Activated CD8-positive, alpha-beta memory T cell treated with anti-CD3 and anti-CD28 coated beads for 4 hours (primary cell): ENCODE data around the gene PRKCE.
"Not testable (repeated sequence)": the region's sequence is repeated elsewhere in the genome, so short reads cannot be mapped to it uniquely, and the experiment has no call there.

ENCODE experiments used
- DNase-seq, 2 donors: peaks; one replicate each; pipeline ENCODE4 v3.0.0-alpha.2; 2020; ENCODE audit warnings: low read depth in 2 of 2

PRKCE gene

DNA sequence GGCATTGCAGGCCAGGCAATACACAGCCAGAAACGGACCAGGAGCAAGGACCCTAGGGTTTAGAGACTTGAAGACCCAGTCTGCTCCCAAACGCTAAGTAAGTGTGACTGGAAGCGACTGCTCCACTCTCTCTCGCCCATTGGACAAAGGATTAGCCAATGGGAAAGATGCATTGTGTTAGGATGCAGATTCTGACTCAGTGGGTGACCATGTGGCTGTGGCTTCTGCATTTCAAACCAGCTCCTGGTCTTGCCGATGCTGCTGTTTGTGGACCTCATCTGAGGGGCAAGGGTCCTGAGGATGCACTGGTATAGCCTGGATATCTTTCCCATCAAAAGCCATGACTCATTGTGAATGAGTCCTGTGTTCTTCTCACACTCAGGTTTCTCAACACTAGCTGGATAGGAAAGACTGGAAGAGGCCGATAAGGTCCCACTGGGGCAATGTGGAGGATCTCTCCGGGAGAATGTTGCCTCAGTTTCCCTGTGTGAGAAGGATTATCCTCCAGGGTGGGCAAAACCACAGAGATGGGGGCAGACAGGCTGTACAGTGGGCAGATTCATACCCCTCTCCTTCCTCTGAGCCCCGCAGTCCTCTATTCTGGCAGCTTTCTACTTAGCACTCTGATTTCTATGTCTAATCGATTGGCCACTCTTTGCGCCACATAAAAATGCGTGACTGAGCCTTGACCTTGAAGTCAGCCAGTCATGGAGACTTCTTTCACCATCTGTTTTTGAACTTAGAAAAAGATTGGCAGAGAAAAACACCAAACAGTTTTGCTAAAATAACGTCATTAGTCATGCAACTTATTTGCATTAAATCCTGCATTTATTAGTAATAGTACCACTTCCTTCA lies 257.1 kb downstream of the PRKCE start:
- DNase-seq = no peak

DNA sequence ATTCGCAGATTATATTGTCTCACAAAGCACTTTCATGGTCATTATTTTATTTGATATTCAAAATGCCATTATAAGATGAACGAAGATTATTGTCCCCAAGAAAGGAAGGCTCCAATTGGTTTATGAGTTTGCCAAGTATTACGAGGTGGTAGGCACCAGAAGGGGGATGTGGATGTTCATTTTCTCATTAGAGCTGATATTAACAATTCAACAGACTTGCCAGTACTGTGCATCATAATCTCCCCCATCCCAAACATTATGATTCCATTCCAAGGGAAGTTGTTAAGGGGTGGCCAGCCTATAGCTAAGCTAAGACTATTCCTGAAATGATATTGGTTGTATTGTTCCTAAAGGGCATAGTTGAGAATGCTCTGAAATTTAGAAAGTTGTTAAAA lies 257.7 kb downstream of the PRKCE start:
- DNase-seq = no peak

GRCh38 chr2:45909677-45910191 lies 258.3 kb downstream of the PRKCE start:
- DNase-seq = no peak

DNA sequence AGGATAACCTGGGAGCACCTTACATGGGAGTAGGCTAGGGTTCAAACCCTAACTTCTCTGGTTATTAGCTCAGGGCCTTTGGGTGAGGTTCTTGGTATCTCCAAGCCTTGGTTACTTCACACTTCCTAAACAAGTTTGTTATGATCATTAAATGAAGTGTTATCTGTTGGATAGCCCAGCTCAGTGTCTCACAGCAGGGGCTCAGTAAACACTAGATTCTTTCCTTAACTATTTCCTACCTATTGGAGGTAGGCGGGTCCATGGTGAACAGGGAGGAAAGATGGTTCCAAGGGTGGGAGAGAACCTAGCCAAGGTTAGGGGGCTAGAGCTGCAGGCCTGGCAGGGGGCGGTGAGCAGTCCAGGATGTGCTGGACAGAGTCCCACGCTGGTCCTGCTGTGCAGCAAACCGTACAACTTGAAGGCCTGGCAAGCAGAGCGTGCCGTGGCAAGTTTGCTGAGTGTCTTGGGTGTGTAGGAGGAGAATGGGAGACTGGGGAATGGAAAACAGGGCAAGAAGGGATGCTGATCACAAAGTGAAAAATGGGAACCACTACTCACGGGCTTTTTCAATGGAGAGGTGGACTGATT lies 259.1 kb downstream of the PRKCE start:
- DNase-seq = no peak

DNA sequence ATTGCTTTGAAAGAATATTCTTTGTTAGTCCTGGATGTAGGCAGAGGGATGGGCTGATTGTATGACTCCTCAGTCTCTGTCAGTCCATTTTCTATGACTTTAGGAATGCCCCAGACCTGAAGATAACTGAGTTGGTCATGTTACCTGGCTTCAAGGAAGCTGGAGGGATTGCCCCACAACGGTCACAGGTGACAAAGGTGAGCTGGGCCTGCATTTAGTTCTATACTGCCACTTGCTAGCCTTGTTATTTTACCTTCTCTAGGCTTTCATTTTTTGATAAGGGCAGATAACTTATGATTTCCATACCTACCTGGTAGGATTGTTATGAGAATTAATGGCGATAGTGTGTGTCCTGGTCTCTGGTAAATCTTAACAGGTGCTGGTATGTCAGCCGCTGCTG lies 260.1 kb downstream of the PRKCE start:
- DNase-seq = no peak

GRCh38 chr2:45912109-45912508 lies 260.6 kb downstream of the PRKCE start:
- no peak for DNase-seq

- no peak for DNase-seq
These were observed 262.1 kb downstream of the PRKCE start for GRCh38 chr2:45913539-45913938.

DNA sequence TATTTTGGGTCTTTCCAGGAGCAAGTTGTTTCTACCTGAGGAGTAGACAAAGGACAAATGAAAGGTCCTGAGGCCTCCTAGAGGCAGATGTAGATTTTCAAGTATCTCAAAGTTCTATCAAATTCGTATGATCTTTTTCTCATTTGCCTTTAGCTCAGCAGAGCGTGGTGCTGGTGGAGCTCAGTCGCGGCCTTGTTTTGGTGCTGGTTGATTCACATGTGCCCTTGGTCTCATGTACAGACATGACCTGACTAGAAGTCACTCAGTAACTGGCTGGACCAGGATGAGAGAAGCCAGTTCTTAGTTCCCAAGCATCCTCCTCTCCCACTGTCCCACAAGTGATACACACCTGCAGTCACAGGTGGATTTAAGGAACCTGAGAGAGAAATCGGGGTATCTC lies 264.0 kb downstream of the PRKCE start:
- no peak for DNase-seq

DNA sequence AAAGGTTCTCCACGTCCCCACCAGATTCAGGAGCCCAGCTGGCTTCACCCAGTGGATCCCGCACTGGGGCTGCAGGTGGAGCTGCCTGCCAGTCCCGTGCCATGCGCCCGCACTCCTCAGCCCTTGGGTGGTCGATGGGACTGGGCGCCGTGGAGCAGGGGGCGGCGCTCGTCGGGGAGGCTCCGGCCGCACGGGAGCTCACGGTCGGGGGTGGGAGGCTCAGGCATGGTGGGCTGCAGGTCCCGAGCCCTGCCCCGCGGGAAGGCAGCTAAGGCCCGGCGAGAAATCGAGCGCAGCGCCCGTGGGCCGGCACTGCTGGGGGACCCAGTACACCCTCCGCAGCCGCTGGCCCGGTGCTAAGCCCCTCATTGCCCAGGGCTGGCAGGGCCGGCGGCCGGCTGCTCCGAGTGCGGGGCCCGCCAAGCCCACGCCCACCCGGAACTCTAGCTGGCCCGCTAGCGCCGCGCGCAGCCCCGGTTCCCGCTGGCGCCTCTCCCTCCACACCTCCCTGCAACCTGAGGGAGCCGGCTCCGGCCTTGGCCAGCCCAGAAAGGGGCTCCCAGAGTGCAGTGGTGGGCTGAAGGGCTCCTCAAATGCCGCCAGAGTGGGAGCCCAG lies 266.2 kb downstream of the PRKCE start:
- not testable (repeated sequence) for DNase-seq

- no peak for DNase-seq
These were observed 267.1 kb downstream of the PRKCE start for GRCh38 chr2:45918463-45919159.

DNA sequence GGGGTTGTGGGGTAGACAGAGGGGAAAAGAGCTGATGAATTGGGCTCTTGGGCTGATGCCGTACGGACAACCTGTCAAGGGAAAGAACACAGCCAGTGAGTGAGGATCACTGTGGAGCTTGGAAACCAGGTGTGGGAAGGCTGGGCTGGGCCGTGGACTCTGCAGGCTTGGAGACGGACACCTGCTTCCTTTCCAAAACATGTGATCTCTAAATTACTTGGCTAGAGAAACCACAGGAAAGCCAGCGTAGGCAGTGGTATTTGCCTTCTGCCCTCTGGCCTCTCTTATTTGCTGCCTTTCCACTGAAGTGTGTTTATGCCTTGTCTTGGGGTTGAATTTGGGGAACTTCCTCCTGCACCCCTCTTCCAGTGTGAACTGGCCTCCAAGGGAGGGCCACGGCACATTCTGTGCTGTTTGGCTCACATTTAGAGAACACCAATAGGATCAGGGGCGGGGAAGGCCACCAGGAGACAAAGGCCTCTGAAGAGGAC lies 267.7 kb downstream of the PRKCE start:
- DNase-seq = no peak

- DNase-seq = no peak
These were observed 268.2 kb downstream of the PRKCE start for GRCh38 chr2:45919711-45920111.

GRCh38 chr2:45921921-45922320 lies 270.4 kb downstream of the PRKCE start:
- DNase-seq = no peak

- DNase-seq = no peak
These were observed 271.1 kb downstream of the PRKCE start for GRCh38 chr2:45922577-45922988.

DNA sequence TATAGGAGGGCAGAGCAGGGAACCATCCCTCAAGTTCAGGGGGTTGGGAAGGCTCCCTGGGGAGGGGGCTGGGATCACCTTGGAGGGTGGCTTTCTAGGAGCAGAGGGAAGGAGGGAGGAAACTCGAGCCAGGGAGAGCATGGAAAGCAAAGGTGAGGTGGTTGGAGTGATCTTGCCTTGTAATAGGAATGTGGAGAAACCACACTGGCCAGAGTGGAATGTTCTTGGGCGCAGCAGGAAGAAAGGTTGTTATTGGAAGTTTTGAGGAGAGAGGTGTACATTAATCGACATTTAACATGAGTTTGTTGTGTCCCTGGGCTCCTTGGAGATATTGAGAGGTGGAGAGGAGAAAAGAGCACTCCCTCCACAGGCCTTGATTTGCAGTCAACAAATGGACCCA lies 272.2 kb downstream of the PRKCE start:
- no peak for DNase-seq

- no peak for DNase-seq
These were observed 273.6 kb downstream of the PRKCE start for GRCh38 chr2:45925026-45925425.

GRCh38 chr2:45925636-45926366 lies 274.3 kb downstream of the PRKCE start:
- DNase-seq = no peak

DNA sequence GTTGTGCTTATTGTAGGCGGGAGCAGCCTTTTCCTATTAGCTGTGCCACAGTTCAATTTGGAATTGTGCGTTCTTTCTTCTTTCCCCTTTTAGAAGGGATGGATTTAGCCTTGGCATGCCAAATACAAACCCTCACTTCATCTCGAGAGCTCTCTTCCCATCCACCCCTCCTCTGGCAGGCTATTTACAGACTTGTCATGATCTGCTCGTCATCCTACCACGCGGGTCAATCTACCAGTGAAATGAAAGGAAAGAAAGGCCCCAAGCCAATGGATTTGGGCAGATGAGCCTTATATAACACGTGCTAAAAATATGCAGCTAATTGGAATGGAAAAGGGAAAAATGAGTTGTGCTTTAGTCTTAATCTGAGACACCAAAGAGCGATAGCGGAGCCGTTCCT lies 277.5 kb downstream of the PRKCE start:
- DNase-seq = no peak

DNA sequence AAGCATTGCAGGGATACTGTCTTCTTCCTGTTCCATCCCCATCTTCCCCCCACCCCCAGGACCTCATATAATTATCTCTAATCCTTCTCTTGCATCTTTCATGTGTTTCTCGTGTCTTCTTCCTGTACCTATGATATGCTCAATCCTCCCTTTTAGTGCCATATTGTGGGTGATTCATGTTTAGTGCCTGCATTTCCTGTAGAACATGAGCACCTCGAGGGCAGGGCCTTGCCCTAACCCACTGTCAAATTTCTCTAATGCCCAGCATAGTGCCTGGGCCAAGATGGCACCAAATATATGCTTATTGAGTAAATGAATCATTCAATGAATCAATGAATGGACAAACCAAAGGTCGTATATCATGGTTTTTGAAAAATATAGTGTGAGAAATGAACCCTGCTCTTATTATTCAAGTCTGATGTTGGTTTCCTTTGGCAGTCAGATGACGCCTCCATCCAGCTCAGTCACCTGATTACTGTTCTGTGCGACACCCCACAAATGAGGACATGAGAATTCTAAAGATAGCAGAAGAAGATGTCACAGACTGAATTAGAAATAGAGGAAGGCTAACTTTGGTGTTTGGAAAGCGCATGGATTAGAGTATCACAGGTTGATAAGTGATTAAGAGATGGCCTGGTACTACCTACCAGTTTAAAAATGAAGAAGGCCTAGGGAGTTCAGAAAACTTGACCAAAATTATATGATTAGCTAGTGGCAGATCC lies 278.4 kb downstream of the PRKCE start:
- no peak for DNase-seq

- DNase-seq = no peak
These were observed 278.9 kb downstream of the PRKCE start for GRCh38 chr2:45930396-45930792.
